GM12874 (cell line): ENCODE results near the gene GRIA4.

Experiments used
- CTCF ChIP-seq: IDR thresholded peaks from 2 replicates; pipeline ENCODE4 v1.5.1; 2011; ENCODE audit warnings: low read depth, mild to moderate bottlenecking, control low read depth, low read length, moderate library complexity; ENCODE audit not compliant: insufficient read depth

GRIA4 gene

GRCh38 chr11:105979997-105980703 lies 370.3 kb downstream of the GRIA4 start:
- no peak for TF ChIP-seq CTCF

- no peak for TF ChIP-seq CTCF
These were observed 376.7 kb downstream of the GRIA4 start for GRCh38 chr11:105986554-105986953.

GRCh38 chr11:105988197-105988596 lies 378.3 kb downstream of the GRIA4 start:
- TF ChIP-seq CTCF: no peak

GRCh38 chr11:105989124-105989523 lies 379.3 kb downstream of the GRIA4 start:
- TF ChIP-seq CTCF: no peak

- TF ChIP-seq CTCF: no peak
These were observed 382.0 kb downstream of the GRIA4 start for GRCh38 chr11:105991888-105992287.

GRCh38 chr11:106001304-106002012 lies 391.6 kb downstream of the GRIA4 start:
- no peak for TF ChIP-seq CTCF

GRCh38 chr11:106011481-106011880 lies 401.6 kb downstream of the GRIA4 start:
- no peak for TF ChIP-seq CTCF
